Body of pancreas (tissue), 4 donors: ENCODE data around the gene ATP6V1F.

ENCODE experiments used
- POLR2A ChIP-seq, 3 donors: fragments of 450-650 bp; IDR thresholded peaks; one replicate each; pipeline ENCODE4 v1.6.1; 2016; ENCODE audit warnings: antibody characterized with exemption in 3 of 3, mild to moderate bottlenecking in 2 of 3
- TF ChIP-seq, protein P1 (sequence below), 7 experiments: fragments of 450-650 bp in 4 of 7; fragments of 200-600 bp in 3 of 7; sonication (generic) in 3 of 7; IDR thresholded peaks; one replicate each; pipeline ENCODE4 v1.5.1; 2016 to 2019; ENCODE audit warnings: antibody characterized with exemption in 7 of 7

DNA sequence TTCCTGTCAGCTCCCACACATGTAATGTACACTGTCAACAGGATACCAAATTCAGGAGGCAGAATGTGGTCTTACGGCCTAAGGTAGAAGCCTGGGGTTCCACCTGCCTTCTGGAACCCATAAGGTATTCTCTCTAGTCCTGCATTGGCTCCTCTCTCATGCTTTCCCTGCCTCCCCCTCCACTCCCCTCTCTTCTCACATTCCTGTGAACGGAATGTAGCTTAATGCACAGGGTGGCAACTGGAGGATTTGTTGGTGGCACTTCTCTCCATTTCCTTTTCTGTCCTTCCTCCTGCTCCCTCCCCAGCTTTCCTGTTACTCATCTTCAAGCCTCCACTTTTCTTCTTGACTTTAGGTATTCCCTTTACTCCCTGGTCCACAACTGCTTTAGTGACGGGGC, 44.0 kb upstream of the ATP6V1F start:
- TF ChIP-seq, protein P1, sequence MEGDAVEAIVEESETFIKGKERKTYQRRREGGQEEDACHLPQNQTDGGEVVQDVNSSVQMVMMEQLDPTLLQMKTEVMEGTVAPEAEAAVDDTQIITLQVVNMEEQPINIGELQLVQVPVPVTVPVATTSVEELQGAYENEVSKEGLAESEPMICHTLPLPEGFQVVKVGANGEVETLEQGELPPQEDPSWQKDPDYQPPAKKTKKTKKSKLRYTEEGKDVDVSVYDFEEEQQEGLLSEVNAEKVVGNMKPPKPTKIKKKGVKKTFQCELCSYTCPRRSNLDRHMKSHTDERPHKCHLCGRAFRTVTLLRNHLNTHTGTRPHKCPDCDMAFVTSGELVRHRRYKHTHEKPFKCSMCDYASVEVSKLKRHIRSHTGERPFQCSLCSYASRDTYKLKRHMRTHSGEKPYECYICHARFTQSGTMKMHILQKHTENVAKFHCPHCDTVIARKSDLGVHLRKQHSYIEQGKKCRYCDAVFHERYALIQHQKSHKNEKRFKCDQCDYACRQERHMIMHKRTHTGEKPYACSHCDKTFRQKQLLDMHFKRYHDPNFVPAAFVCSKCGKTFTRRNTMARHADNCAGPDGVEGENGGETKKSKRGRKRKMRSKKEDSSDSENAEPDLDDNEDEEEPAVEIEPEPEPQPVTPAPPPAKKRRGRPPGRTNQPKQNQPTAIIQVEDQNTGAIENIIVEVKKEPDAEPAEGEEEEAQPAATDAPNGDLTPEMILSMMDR (IDR thresholded peaks at IDR 0.05): no peak
- TF ChIP-seq POLR2A (IDR thresholded peaks at IDR 0.05): no peak
